Measurements from ENCODE around the gene LSMEM2.

DNA sequence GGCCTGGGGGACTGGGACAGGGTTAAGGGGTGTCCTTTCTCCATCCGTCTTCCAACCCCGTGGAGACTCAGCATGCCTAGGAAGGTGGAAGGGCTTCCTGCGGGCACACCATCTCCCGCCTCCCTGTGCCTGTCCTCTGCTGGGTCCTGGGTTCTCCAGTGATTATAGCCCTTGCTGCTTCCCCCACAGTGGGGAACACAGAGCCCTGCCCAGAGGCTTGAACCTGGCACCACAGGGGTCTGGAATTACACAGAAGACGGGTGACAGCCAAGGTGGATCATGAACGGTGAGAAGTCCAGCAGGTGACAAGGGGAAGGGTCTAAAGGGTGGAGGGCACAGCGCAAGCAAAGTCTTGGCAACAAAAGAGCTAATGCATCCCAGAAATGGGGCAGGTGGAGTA is 16.1 kb upstream of the LSMEM2 start:
- TF ChIP-seq EZH2 (IDR thresholded peaks at IDR 0.05; ENCODE audit: borderline replicate concordance, low read depth, low read length, poor library complexity, severe bottlenecking), result no peak
- no peak for TF ChIP-seq CTCF (conservative IDR thresholded peaks at IDR 0.05; ENCODE audit: low read depth, low read length)

All from A673 (cell line).